SK-N-SH treated with all-trans-retinoic acid at 6 μM for 48 hours (cell line): ENCODE measurements around the gene CFAP58.

Experiments used
- ATAC-seq: fragments of 200-7000 bp; cut with Tn5 transposase; 3 replicates; pipeline ENCODE4 v1.9.1; 2020; ENCODE audit warnings: mild to moderate bottlenecking, moderate library complexity
- ARNTL ChIP-seq: fragments of 450-650 bp; formaldehyde crosslinking; IDR thresholded peaks from 2 replicates; pipeline ENCODE4 v1.5.0; 2020; ENCODE audit warnings: low read depth, mild to moderate bottlenecking, moderate library complexity, borderline replicate concordance
- CREB5 ChIP-seq: fragments of 250-450 bp; sonication (Bioruptor Pico); IDR thresholded peaks from 2 replicates; pipeline ENCODE4 v1.5.1; 2020; ENCODE audit warnings: low read depth, mild to moderate bottlenecking, moderate library complexity
- CSDC2 ChIP-seq: fragments of 250-450 bp; sonication (Bioruptor Pico); IDR thresholded peaks from 2 replicates; pipeline ENCODE4 v1.5.0; 2020; ENCODE audit warnings: mild to moderate bottlenecking, moderate library complexity
- ESRRG ChIP-seq: fragments of 250-450 bp; sonication (Bioruptor Pico); IDR thresholded peaks from 2 replicates; pipeline ENCODE4 v1.6.1; 2021; ENCODE audit warnings: mild to moderate bottlenecking
- GLIS3 ChIP-seq: fragments of 250-450 bp; sonication (Bioruptor Pico); IDR thresholded peaks from 2 replicates; pipeline ENCODE4 v1.5.0; 2020; ENCODE audit warnings: mild to moderate bottlenecking, moderate library complexity
- PATZ1 ChIP-seq: fragments of 250-450 bp; sonication (Bioruptor Pico); IDR thresholded peaks from 2 replicates; pipeline ENCODE4 v1.8.0; 2020; ENCODE audit warnings: mild to moderate bottlenecking, moderate library complexity, borderline replicate concordance
- POU6F1 ChIP-seq: fragments of 250-450 bp; sonication (Bioruptor Pico); IDR thresholded peaks from 2 replicates; pipeline ENCODE4 v1.8.0; 2021; ENCODE audit warnings: low read depth, mild to moderate bottlenecking, moderate library complexity, borderline replicate concordance
- PPARA ChIP-seq: fragments of 250-450 bp; sonication (Bioruptor Pico); IDR thresholded peaks from 2 replicates; pipeline ENCODE4 v1.5.0; 2020; ENCODE audit warnings: mild to moderate bottlenecking, borderline replicate concordance
- RARB ChIP-seq: fragments of 250-450 bp; sonication (Bioruptor Pico); IDR thresholded peaks from 2 replicates; pipeline ENCODE4 v1.8.0; 2021; ENCODE audit warnings: mild to moderate bottlenecking, moderate library complexity
- SNAI2 ChIP-seq: fragments of 250-450 bp; sonication (Bioruptor Pico); IDR thresholded peaks from 2 replicates; pipeline ENCODE4 v1.5.0; 2020; ENCODE audit warnings: mild to moderate bottlenecking, moderate library complexity
- TCF4 ChIP-seq: fragments of 250-450 bp; sonication (Bioruptor Pico); IDR thresholded peaks from 2 replicates; pipeline ENCODE4 v1.8.0; 2021; ENCODE audit warnings: mild to moderate bottlenecking, moderate library complexity, borderline replicate concordance
- TSHZ2 ChIP-seq: fragments of 250-450 bp; sonication (Bioruptor Pico); IDR thresholded peaks from 2 replicates; pipeline ENCODE4 v1.5.0; 2020; ENCODE audit warnings: mild to moderate bottlenecking, moderate library complexity
- ZFP3 ChIP-seq: fragments of 250-450 bp; sonication (Bioruptor Pico); IDR thresholded peaks from 2 replicates; pipeline ENCODE4 v1.5.0; 2020; ENCODE audit warnings: mild to moderate bottlenecking, moderate library complexity
- ZFP30 ChIP-seq: fragments of 450-650 bp; formaldehyde crosslinking; IDR thresholded peaks from 2 replicates; pipeline ENCODE4 v1.5.0; 2022; ENCODE audit warnings: mild to moderate bottlenecking, moderate library complexity
- ZNF565 ChIP-seq: fragments of 450-650 bp; formaldehyde crosslinking; conservative IDR thresholded peaks from 2 replicates; pipeline ENCODE4 v1.5.0; 2020; ENCODE audit warnings: low read depth, mild to moderate bottlenecking, moderate library complexity
- ZNF70 ChIP-seq: fragments of 450-650 bp; formaldehyde crosslinking; IDR thresholded peaks from 2 replicates; pipeline ENCODE4 v1.5.0; 2020; ENCODE audit warnings: mild to moderate bottlenecking, moderate library complexity
- ZNF8 ChIP-seq: fragments of 450-650 bp; formaldehyde crosslinking; IDR thresholded peaks from 2 replicates; pipeline ENCODE4 v1.5.0; 2020; ENCODE audit warnings: mild to moderate bottlenecking, moderate library complexity

The CFAP58 gene

GRCh38 chr10:104434601-104435000 lies 81.0 kb downstream of the CFAP58 start:
- TF ChIP-seq ZNF8, result no peak
- TF ChIP-seq CSDC2 (CRISPR knock-in tag), result no peak
- no peak for TF ChIP-seq ZFP30 (CRISPR knock-in tag)
- no peak for TF ChIP-seq ZNF565 (CRISPR knock-in tag)
- no peak for TF ChIP-seq TSHZ2 (CRISPR knock-in tag)
- TF ChIP-seq SNAI2 (CRISPR knock-in tag), result no peak
- no peak for TF ChIP-seq ZFP3
- TF ChIP-seq TCF4 (CRISPR knock-in tag), result no peak
- no peak for ATAC-seq

GRCh38 chr10:104435822-104436221 lies 82.2 kb downstream of the CFAP58 start:
- ATAC-seq, result peak; percentile 49; the same call in 2 of the 3 replicates
- peak; percentile 19; the same call in 1 of the 2 replicates for TF ChIP-seq TCF4 (CRISPR knock-in tag)
- no peak for TF ChIP-seq RARB (CRISPR knock-in tag)
- TF ChIP-seq ZNF8, result 0 out of 2 replicates have a peak, but pooled peaks have one; percentile 46
- TF ChIP-seq ZNF565 (CRISPR knock-in tag), result no peak
- TF ChIP-seq PATZ1, result no peak
- TF ChIP-seq ESRRG, result no peak

- no peak for ATAC-seq
- TF ChIP-seq RARB (CRISPR knock-in tag) (no peak), ESRRG (no peak), TCF4 (CRISPR knock-in tag) (no peak), PPARA (CRISPR knock-in tag) (no peak), ZNF70 (no peak), GLIS3 (CRISPR knock-in tag) (no peak), POU6F1 (CRISPR knock-in tag) (no peak)
These were observed 83.6 kb downstream of the CFAP58 start for GRCh38 chr10:104437226-104437625.

- ATAC-seq, result peak; percentile 60; the same call in 2 of the 3 replicates
- TF ChIP-seq PATZ1 (no peak), ZFP30 (CRISPR knock-in tag) (no peak), ZFP3 (no peak), CREB5 (CRISPR knock-in tag) (no peak), SNAI2 (CRISPR knock-in tag) (no peak), ARNTL (CRISPR knock-in tag) (no peak)
These were observed 86.6 kb downstream of the CFAP58 start for GRCh38 chr10:104440221-104440620.
